Measurements from ENCODE around the gene OAT.

OAT gene

DNA sequence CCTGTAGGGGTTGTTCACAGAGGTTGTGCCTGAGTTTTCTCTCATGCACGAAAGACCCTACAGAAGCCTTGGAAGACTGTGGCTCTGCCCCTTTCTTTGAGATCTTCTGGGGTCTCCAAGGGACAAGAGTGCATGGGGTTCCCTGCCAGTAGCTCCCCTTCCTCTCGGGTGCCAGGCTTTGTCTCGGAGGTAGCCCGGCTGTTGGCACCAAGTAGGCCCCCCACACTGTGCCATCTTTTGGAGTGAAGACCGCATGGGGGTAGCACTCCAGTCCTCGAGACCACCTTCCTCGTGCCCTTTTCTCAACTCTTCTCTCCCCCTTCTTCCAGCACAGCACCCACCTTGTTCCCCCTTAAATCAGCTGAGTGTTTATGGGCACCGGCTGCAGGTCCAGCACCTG lies 41.6 kb downstream of the OAT start:
- H3K79me2 ChIP-seq (ENCODE audit: insufficient read depth, low read length): no peaks in the 10 kb centered on the region
- DNase-seq (no peak), ATAC-seq (ENCODE audit: insufficient read depth, low read depth) (no peak)
- H4K20me1 ChIP-seq (ENCODE audit: insufficient read depth, low read length): no peaks in the 10 kb centered on the region
- no peak overlapping the region for H2AFZ ChIP-seq (ENCODE audit: low read depth, low read length)
- no peak overlapping the region for H3K4me2 ChIP-seq (ENCODE audit: insufficient read depth, low read length)
- H3K9me3 ChIP-seq (ENCODE audit: insufficient read depth, low read length, severe bottlenecking): no peaks in the 10 kb centered on the region
- no peak for TF ChIP-seq EZH2 (IDR thresholded peaks at IDR 0.05; ENCODE audit: borderline replicate concordance, low read depth, low read length, severe bottlenecking)
- TF ChIP-seq, protein P1, sequence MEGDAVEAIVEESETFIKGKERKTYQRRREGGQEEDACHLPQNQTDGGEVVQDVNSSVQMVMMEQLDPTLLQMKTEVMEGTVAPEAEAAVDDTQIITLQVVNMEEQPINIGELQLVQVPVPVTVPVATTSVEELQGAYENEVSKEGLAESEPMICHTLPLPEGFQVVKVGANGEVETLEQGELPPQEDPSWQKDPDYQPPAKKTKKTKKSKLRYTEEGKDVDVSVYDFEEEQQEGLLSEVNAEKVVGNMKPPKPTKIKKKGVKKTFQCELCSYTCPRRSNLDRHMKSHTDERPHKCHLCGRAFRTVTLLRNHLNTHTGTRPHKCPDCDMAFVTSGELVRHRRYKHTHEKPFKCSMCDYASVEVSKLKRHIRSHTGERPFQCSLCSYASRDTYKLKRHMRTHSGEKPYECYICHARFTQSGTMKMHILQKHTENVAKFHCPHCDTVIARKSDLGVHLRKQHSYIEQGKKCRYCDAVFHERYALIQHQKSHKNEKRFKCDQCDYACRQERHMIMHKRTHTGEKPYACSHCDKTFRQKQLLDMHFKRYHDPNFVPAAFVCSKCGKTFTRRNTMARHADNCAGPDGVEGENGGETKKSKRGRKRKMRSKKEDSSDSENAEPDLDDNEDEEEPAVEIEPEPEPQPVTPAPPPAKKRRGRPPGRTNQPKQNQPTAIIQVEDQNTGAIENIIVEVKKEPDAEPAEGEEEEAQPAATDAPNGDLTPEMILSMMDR (IDR thresholded peaks at IDR 0.05; ENCODE audit: borderline replicate concordance, extremely low read depth, low read length, poor library complexity, severe bottlenecking): no peak
- no peak overlapping the region for H3K4me3 ChIP-seq (ENCODE audit: low read depth in 1 of 2, low read length in 2 of 2)
- no peak overlapping the region for H3K27ac ChIP-seq (ENCODE audit: low read length)
- H3K9ac ChIP-seq (ENCODE audit: low read depth, low read length): no peak overlapping the region
- peaks cover 6% of the 10 kb centered on the region for H3K27me3 ChIP-seq (ENCODE audit: insufficient read depth, low read length, poor library complexity)
- no peaks in the 10 kb centered on the region for H3K4me1 ChIP-seq (ENCODE audit: insufficient read depth, low read length)
- H3K36me3 ChIP-seq (ENCODE audit: insufficient read depth, low read length): no peaks in the 10 kb centered on the region

DNA sequence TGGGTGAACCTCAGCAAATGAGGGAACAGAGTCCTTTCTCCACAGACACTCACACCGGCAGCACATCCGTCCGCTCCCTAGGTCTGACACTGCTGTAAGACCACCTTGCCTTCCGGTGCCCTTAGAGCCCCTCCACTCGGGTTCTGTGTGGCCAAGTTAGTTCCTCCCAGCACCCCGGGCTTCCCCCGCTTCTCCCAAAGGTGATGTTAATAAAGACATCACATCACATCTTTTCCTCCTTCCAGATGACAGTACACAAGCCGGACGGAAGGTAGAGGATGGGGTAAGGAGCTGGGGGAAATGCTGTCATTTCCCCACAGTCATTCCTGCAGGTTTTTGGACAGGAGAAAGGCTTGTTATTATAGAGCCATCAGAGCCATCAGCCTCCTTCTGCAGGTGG lies 42.3 kb downstream of the OAT start:
- Histone ChIP-seq H3K4me1 (ENCODE audit: insufficient read depth, low read length) (no peaks in the 10 kb centered on the region), H3K79me2 (ENCODE audit: insufficient read depth, low read length) (no peaks in the 10 kb centered on the region), H3K9me3 (ENCODE audit: insufficient read depth, low read length, severe bottlenecking) (no peaks in the 10 kb centered on the region), H3K27me3 (ENCODE audit: insufficient read depth, low read length, poor library complexity) (peaks cover 6% of the 10 kb centered on the region), H2AFZ (ENCODE audit: low read depth, low read length) (no peak overlapping the region), H3K9ac (ENCODE audit: low read depth, low read length) (no peak overlapping the region), H3K36me3 (ENCODE audit: insufficient read depth, low read length) (no peaks in the 10 kb centered on the region), H4K20me1 (ENCODE audit: insufficient read depth, low read length) (no peaks in the 10 kb centered on the region), H3K4me3 (ENCODE audit: low read depth in 1 of 2, low read length in 2 of 2) (no peak overlapping the region), H3K4me2 (ENCODE audit: insufficient read depth, low read length) (no peak overlapping the region), H3K27ac (ENCODE audit: low read length) (no peak overlapping the region)
- no peak for TF ChIP-seq EZH2 (IDR thresholded peaks at IDR 0.05; ENCODE audit: borderline replicate concordance, low read depth, low read length, severe bottlenecking)
- TF ChIP-seq, protein P1 (IDR thresholded peaks at IDR 0.05; ENCODE audit: borderline replicate concordance, extremely low read depth, low read length, poor library complexity, severe bottlenecking): no peak
- ATAC-seq (ENCODE audit: insufficient read depth, low read depth) (no peak), DNase-seq (no peak)

DNA sequence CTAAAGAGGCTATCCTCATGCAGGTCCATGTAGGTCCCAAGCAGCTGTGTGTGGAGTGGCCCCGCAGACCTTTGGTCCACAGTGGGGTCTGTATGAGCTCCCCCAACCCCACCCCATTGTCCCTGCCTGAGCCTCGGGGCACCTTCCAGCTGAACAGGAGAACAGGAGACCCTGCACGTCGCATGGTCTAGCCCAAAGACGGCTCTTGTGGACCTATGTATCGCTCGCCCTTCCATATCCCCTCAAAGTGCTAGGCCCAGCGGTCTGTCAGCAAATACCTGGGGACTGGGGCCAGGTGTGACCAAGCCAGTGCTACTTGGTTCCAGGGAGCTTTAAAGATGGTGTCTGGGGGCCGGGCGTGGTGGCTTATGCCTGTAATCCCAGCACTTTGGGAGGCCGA lies 43.0 kb downstream of the OAT start:
- Histone ChIP-seq H3K4me3 (ENCODE audit: low read depth in 1 of 2, low read length in 2 of 2) (no peak overlapping the region), H3K4me1 (ENCODE audit: insufficient read depth, low read length) (no peaks in the 10 kb centered on the region), H3K36me3 (ENCODE audit: insufficient read depth, low read length) (no peaks in the 10 kb centered on the region), H3K9ac (ENCODE audit: low read depth, low read length) (no peak overlapping the region), H3K27ac (ENCODE audit: low read length) (no peak overlapping the region), H2AFZ (ENCODE audit: low read depth, low read length) (no peak overlapping the region), H3K27me3 (ENCODE audit: insufficient read depth, low read length, poor library complexity) (peaks cover 6% of the 10 kb centered on the region), H4K20me1 (ENCODE audit: insufficient read depth, low read length) (no peaks in the 10 kb centered on the region), H3K79me2 (ENCODE audit: insufficient read depth, low read length) (no peaks in the 10 kb centered on the region), H3K4me2 (ENCODE audit: insufficient read depth, low read length) (no peak overlapping the region), H3K9me3 (ENCODE audit: insufficient read depth, low read length, severe bottlenecking) (no peaks in the 10 kb centered on the region)
- DNase-seq (no peak), ATAC-seq (ENCODE audit: insufficient read depth, low read depth) (no peak)
- TF ChIP-seq EZH2 (IDR thresholded peaks at IDR 0.05; ENCODE audit: borderline replicate concordance, low read depth, low read length, severe bottlenecking): no peak
- TF ChIP-seq, protein P1 (IDR thresholded peaks at IDR 0.05; ENCODE audit: borderline replicate concordance, extremely low read depth, low read length, poor library complexity, severe bottlenecking): no peak

DNA sequence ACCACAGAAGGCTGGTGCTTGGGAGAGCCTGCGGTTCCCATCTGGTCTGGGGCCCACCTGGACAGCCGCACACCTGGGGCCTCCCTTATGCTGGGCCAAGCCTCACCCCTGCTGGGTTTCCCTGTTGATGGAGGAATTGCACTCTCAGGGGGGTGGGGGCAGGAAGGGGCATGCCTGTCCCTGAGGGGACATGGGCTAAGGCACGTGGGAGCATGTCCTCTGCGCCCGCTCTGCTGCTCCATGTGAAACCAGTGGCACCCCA lies 43.4 kb downstream of the OAT start:
- H3K4me3 ChIP-seq (ENCODE audit: low read depth in 1 of 2, low read length in 2 of 2): no peak overlapping the region
- H3K9me3 ChIP-seq (ENCODE audit: insufficient read depth, low read length, severe bottlenecking): no peaks in the 10 kb centered on the region
- no peaks in the 10 kb centered on the region for H3K79me2 ChIP-seq (ENCODE audit: insufficient read depth, low read length)
- DNase-seq (no peak), ATAC-seq (ENCODE audit: insufficient read depth, low read depth) (no peak)
- H3K9ac ChIP-seq (ENCODE audit: low read depth, low read length): no peak overlapping the region
- no peaks in the 10 kb centered on the region for H3K4me1 ChIP-seq (ENCODE audit: insufficient read depth, low read length)
- TF ChIP-seq EZH2 (IDR thresholded peaks at IDR 0.05; ENCODE audit: borderline replicate concordance, low read depth, low read length, severe bottlenecking): no peak
- no peak overlapping the region for H2AFZ ChIP-seq (ENCODE audit: low read depth, low read length)
- peaks cover 6% of the 10 kb centered on the region for H3K27me3 ChIP-seq (ENCODE audit: insufficient read depth, low read length, poor library complexity)
- no peaks in the 10 kb centered on the region for H3K36me3 ChIP-seq (ENCODE audit: insufficient read depth, low read length)
- H3K27ac ChIP-seq (ENCODE audit: low read length): no peak overlapping the region
- H3K4me2 ChIP-seq (ENCODE audit: insufficient read depth, low read length): no peak overlapping the region
- H4K20me1 ChIP-seq (ENCODE audit: insufficient read depth, low read length): no peaks in the 10 kb centered on the region
